Measurements from ENCODE around the gene HAGH. TPM values are rescaled to one million over a fixed set of nuclear protein-coding genes. Genes with fewer than 3 reads are reported as not detected.

Gene HAGH
- total RNA-seq, 1 experiment from 2014 or later = 36.0 TPM

DNA sequence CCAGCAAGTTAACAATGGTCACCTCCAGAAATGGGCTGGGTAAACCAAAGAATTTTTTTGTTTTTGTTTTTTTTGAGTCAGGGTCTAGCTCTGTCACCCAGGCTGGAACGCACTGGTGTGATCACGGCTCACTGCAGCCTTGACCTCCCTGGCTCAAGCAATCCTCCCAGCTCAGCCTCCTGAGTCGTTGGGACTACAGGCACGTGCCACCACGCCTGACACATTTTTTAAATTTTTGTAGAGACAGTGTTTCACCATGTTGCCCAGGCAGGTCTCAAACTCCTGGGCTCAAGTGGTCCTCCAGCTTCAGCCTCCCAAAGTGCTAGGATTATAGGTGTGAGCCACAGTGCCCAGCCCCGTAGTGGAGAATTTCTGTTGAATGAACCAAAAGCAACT, 46.0 kb downstream of the HAGH start (continued):
- TF ChIP-seq, protein P1, sequence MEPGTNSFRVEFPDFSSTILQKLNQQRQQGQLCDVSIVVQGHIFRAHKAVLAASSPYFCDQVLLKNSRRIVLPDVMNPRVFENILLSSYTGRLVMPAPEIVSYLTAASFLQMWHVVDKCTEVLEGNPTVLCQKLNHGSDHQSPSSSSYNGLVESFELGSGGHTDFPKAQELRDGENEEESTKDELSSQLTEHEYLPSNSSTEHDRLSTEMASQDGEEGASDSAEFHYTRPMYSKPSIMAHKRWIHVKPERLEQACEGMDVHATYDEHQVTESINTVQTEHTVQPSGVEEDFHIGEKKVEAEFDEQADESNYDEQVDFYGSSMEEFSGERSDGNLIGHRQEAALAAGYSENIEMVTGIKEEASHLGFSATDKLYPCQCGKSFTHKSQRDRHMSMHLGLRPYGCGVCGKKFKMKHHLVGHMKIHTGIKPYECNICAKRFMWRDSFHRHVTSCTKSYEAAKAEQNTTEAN (CRISPR knock-in tag; IDR thresholded peaks at IDR 0.05) = no peak
- TF ChIP-seq NFYB (CRISPR knock-in tag; conservative IDR thresholded peaks at IDR 0.05; ENCODE audit: low read depth) = no peak
- TF ChIP-seq, protein P2, sequence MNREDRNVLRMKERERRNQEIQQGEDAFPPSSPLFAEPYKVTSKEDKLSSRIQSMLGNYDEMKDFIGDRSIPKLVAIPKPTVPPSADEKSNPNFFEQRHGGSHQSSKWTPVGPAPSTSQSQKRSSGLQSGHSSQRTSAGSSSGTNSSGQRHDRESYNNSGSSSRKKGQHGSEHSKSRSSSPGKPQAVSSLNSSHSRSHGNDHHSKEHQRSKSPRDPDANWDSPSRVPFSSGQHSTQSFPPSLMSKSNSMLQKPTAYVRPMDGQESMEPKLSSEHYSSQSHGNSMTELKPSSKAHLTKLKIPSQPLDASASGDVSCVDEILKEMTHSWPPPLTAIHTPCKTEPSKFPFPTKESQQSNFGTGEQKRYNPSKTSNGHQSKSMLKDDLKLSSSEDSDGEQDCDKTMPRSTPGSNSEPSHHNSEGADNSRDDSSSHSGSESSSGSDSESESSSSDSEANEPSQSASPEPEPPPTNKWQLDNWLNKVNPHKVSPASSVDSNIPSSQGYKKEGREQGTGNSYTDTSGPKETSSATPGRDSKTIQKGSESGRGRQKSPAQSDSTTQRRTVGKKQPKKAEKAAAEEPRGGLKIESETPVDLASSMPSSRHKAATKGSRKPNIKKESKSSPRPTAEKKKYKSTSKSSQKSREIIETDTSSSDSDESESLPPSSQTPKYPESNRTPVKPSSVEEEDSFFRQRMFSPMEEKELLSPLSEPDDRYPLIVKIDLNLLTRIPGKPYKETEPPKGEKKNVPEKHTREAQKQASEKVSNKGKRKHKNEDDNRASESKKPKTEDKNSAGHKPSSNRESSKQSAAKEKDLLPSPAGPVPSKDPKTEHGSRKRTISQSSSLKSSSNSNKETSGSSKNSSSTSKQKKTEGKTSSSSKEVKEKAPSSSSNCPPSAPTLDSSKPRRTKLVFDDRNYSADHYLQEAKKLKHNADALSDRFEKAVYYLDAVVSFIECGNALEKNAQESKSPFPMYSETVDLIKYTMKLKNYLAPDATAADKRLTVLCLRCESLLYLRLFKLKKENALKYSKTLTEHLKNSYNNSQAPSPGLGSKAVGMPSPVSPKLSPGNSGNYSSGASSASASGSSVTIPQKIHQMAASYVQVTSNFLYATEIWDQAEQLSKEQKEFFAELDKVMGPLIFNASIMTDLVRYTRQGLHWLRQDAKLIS (CRISPR knock-in tag; IDR thresholded peaks at IDR 0.05; ENCODE audit: borderline replicate concordance) = no peak
- TF ChIP-seq, protein P3, sequence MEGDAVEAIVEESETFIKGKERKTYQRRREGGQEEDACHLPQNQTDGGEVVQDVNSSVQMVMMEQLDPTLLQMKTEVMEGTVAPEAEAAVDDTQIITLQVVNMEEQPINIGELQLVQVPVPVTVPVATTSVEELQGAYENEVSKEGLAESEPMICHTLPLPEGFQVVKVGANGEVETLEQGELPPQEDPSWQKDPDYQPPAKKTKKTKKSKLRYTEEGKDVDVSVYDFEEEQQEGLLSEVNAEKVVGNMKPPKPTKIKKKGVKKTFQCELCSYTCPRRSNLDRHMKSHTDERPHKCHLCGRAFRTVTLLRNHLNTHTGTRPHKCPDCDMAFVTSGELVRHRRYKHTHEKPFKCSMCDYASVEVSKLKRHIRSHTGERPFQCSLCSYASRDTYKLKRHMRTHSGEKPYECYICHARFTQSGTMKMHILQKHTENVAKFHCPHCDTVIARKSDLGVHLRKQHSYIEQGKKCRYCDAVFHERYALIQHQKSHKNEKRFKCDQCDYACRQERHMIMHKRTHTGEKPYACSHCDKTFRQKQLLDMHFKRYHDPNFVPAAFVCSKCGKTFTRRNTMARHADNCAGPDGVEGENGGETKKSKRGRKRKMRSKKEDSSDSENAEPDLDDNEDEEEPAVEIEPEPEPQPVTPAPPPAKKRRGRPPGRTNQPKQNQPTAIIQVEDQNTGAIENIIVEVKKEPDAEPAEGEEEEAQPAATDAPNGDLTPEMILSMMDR (IDR thresholded peaks at IDR 0.05) = no peak
- no peak for TF ChIP-seq ZNF263 (CRISPR knock-in tag; IDR thresholded peaks at IDR 0.05; ENCODE audit: low read depth)
- no peak for TF ChIP-seq PRDM15 (CRISPR knock-in tag; IDR thresholded peaks at IDR 0.05)
- TF ChIP-seq ETV6 (CRISPR knock-in tag; IDR thresholded peaks at IDR 0.05) = no peak
- no peak for TF ChIP-seq JUN (CRISPR knock-in tag; IDR thresholded peaks at IDR 0.05)
- no peak for TF ChIP-seq ERG (CRISPR knock-in tag; IDR thresholded peaks at IDR 0.05)
- no peak for TF ChIP-seq SMAD4 (CRISPR knock-in tag; IDR thresholded peaks at IDR 0.05)

GRCh38 chr16:1779741-1780676, 46.6 kb downstream of the HAGH start:
- Mint-ChIP-seq H3K4me3 (peak overlapping the region; percentile 81), H3K27me3 (ENCODE audit: low read depth) (no peaks in the 10 kb centered on the region), H3K27ac (no peak overlapping the region), H3K4me1 (peaks cover 7% of the 10 kb centered on the region), H3K36me3 (no peaks in the 10 kb centered on the region), H3K9me3 (no peaks in the 10 kb centered on the region)
- POLR2A ChIA-PET = interaction anchor here (2.6 kb wide), 1 partner anchor 9 kb away, joined by 11 read pairs; the partner anchor contains the start of gene NME3
- TF ChIP-seq FOXP1 (CRISPR knock-in tag; IDR thresholded peaks at IDR 0.05; ENCODE audit: borderline replicate concordance) (0 out of 2 replicates have a peak, but pooled peaks have one; percentile 37), NR2C2 (CRISPR knock-in tag; IDR thresholded peaks at IDR 0.05) (no peak)
- CTCF ChIA-PET = interaction anchor here (0.6 kb wide), 1 partner anchor 16 kb away, joined by 3 read pairs; no protein-coding TSS in a partner anchor
- ATAC-seq = no peak
- DNase-seq (ENCODE audit: low spot score) = no peak

Data from WTC11 (cell line).